ENCODE results near the gene PCK2. TPM values are rescaled to one million over a fixed set of nuclear protein-coding genes. Genes with fewer than 3 reads are reported as not detected.

PCK2 gene
- total RNA-seq, 1 donor from 2014 or later = 35.0 TPM

GRCh38 chr14:24086193-24086955, 7.7 kb upstream of the PCK2 start:
- H3K4me1 Mint-ChIP-seq (ENCODE audit: unreplicated experiment) = peaks cover 14% of the 10 kb centered on the region
- H3K9me3 Mint-ChIP-seq = no peaks in the 10 kb centered on the region
- H3K27ac Mint-ChIP-seq = no peak overlapping the region
- H3K4me3 Mint-ChIP-seq = no peak overlapping the region
- TF ChIP-seq CTCF (conservative IDR thresholded peaks at IDR 0.05) = no peak
- H3K36me3 Mint-ChIP-seq = no peaks in the 10 kb centered on the region
- peaks cover 31% of the 10 kb centered on the region for H3K27me3 Mint-ChIP-seq
- DNase-seq (ENCODE audit: extremely low spot score, unreplicated experiment) = no peak

- peaks cover 11% of the 10 kb centered on the region for H3K4me1 Mint-ChIP-seq (ENCODE audit: unreplicated experiment)
- no peak overlapping the region for H3K4me3 Mint-ChIP-seq
- H3K9me3 Mint-ChIP-seq = no peaks in the 10 kb centered on the region
- H3K27me3 Mint-ChIP-seq = peaks cover 28% of the 10 kb centered on the region
- TF ChIP-seq CTCF (conservative IDR thresholded peaks at IDR 0.05) = no peak
- H3K36me3 Mint-ChIP-seq = no peaks in the 10 kb centered on the region
- DNase-seq (ENCODE audit: extremely low spot score, unreplicated experiment) = no peak
- no peak overlapping the region for H3K27ac Mint-ChIP-seq
These were observed 7.1 kb upstream of the PCK2 start for GRCh38 chr14:24087004-24087403.

- no peak for TF ChIP-seq CTCF (conservative IDR thresholded peaks at IDR 0.05)
These were observed 6.0 kb upstream of the PCK2 start for GRCh38 chr14:24088095-24088494.

GRCh38 chr14:24089890-24090289, 4.2 kb upstream of the PCK2 start:
- H3K9me3 Mint-ChIP-seq = no peaks in the 10 kb centered on the region
- H3K27ac Mint-ChIP-seq = no peak overlapping the region
- no peaks in the 10 kb centered on the region for H3K36me3 Mint-ChIP-seq
- peaks cover 19% of the 10 kb centered on the region for H3K4me1 Mint-ChIP-seq (ENCODE audit: unreplicated experiment)
- no peak for DNase-seq (ENCODE audit: extremely low spot score, unreplicated experiment)
- H3K27me3 Mint-ChIP-seq = peaks cover 8% of the 10 kb centered on the region
- no peak overlapping the region for H3K4me3 Mint-ChIP-seq
- no peak for TF ChIP-seq CTCF (conservative IDR thresholded peaks at IDR 0.05)

More at GRCh38 chr14:24088095-24088494, 6.0 kb upstream of the PCK2 start:
- Mint-ChIP-seq H3K27me3 (peaks cover 20% of the 10 kb centered on the region), H3K9me3 (no peaks in the 10 kb centered on the region), H3K36me3 (no peaks in the 10 kb centered on the region), H3K27ac (no peak overlapping the region), H3K4me1 (ENCODE audit: unreplicated experiment) (peaks cover 12% of the 10 kb centered on the region), H3K4me3 (no peak overlapping the region)
- DNase-seq (ENCODE audit: extremely low spot score, unreplicated experiment) = no peak

GRCh38 chr14:24092110-24092504, 2.0 kb upstream of the PCK2 start:
- Mint-ChIP-seq H3K4me3 (peak overlapping the region; percentile 95), H3K36me3 (peaks cover 5% of the 10 kb centered on the region), H3K4me1 (ENCODE audit: unreplicated experiment) (peaks cover 30% of the 10 kb centered on the region), H3K9me3 (no peaks in the 10 kb centered on the region), H3K27ac (peak overlapping the region; percentile 78), H3K27me3 (peaks cover under 1% of the 10 kb centered on the region)
- DNase-seq (ENCODE audit: extremely low spot score, unreplicated experiment) = no peak
- no peak for TF ChIP-seq CTCF (conservative IDR thresholded peaks at IDR 0.05)
